Activated naive CD4-positive, alpha-beta T cell treated with anti-CD3 and anti-CD28 coated beads, Interleukin-2, amount 10 ng/mL, durations not matched to agents 7 days and 5 days (primary cell): ENCODE data around the gene FGGY.

Experiments used
- CTCF ChIA-PET: fragments of 350-600 bp; sonication (Branson Sonifier 250); formaldehyde crosslinking; loops from one replicate; lab custom pipeline; 2021; ENCODE audit warnings: antibody characterized with exemption; lab: Charles Lee
- DNase-seq: peaks from one replicate; pipeline ENCODE4 v3.0.0-alpha.2; 2020
- H3K27ac Mint-ChIP-seq: one replicate; pipeline ENCODE4 v1.8.0; 2021; ENCODE audit warnings: mild to moderate bottlenecking, moderate library complexity, mixed read lengths
- H3K27me3 Mint-ChIP-seq: one replicate; pipeline ENCODE4 v1.8.0; 2021; ENCODE audit warnings: mild to moderate bottlenecking, mixed read lengths
- H3K36me3 Mint-ChIP-seq: one replicate; pipeline ENCODE4 v1.8.0; 2021; ENCODE audit warnings: mixed read lengths
- H3K4me1 Mint-ChIP-seq: one replicate; pipeline ENCODE4 v1.8.0; 2021; ENCODE audit warnings: mixed read lengths
- H3K4me3 Mint-ChIP-seq: one replicate; pipeline ENCODE4 v1.8.0; 2021; ENCODE audit warnings: mild to moderate bottlenecking, moderate library complexity, mixed read lengths
- H3K9me3 Mint-ChIP-seq: one replicate; pipeline ENCODE4 v1.8.0; 2021; ENCODE audit warnings: mixed read lengths

Gene FGGY

GRCh38 chr1:59692591-59692990 is 395.7 kb downstream of the FGGY start:
- Mint-ChIP-seq H3K27me3 (no peaks in the 10 kb centered on the region), H3K27ac (no peak overlapping the region), H3K36me3 (no peaks in the 10 kb centered on the region), H3K4me1 (peaks cover 14% of the 10 kb centered on the region), H3K9me3 (no peaks in the 10 kb centered on the region), H3K4me3 (no peak overlapping the region)
- DNase-seq: no peak
- CTCF ChIA-PET: interaction anchor here (0.7 kb wide), 1 partner anchor 966 kb away, joined by 3 read pairs; no protein-coding TSS in a partner anchor

- CTCF ChIA-PET: no interaction called here
- no peak overlapping the region for H3K4me3 Mint-ChIP-seq
Measured at GRCh38 chr1:59693406-59693805, 396.5 kb downstream of the FGGY start.

GRCh38 chr1:59695252-59695651 is 398.4 kb downstream of the FGGY start:
- Mint-ChIP-seq H3K27ac (no peak overlapping the region), H3K4me3 (no peak overlapping the region), H3K36me3 (no peaks in the 10 kb centered on the region), H3K27me3 (peaks cover 4% of the 10 kb centered on the region), H3K4me1 (peaks cover 29% of the 10 kb centered on the region), H3K9me3 (no peaks in the 10 kb centered on the region)
- CTCF ChIA-PET: no interaction called here
- no peak for DNase-seq

More at GRCh38 chr1:59693406-59693805, 396.5 kb downstream of the FGGY start:
- Mint-ChIP-seq H3K4me1 (peaks cover 22% of the 10 kb centered on the region), H3K36me3 (no peaks in the 10 kb centered on the region), H3K27me3 (no peaks in the 10 kb centered on the region), H3K27ac (peak overlapping the region; percentile 17), H3K9me3 (no peaks in the 10 kb centered on the region)
- DNase-seq: no peak

GRCh38 chr1:59696421-59697115 is 399.7 kb downstream of the FGGY start:
- CTCF ChIA-PET: interaction anchor here (1.0 to 3.9 kb wide), 3 partner anchors 401 to 956 kb away, joined by 3 to 47 read pairs (median 11); no protein-coding TSS in a partner anchor
- no peak for DNase-seq
- Mint-ChIP-seq H3K4me1 (peaks cover 29% of the 10 kb centered on the region), H3K27ac (peak overlapping the region; percentile 64), H3K36me3 (no peaks in the 10 kb centered on the region), H3K9me3 (no peaks in the 10 kb centered on the region), H3K4me3 (peak overlapping the region; percentile 54), H3K27me3 (peaks cover 4% of the 10 kb centered on the region)

- Mint-ChIP-seq H3K4me1 (peaks cover 29% of the 10 kb centered on the region), H3K9me3 (no peaks in the 10 kb centered on the region), H3K4me3 (peak overlapping the region; percentile 54), H3K27ac (peak overlapping the region; percentile 64), H3K27me3 (peaks cover 4% of the 10 kb centered on the region), H3K36me3 (no peaks in the 10 kb centered on the region)
- peak; percentile 75 for DNase-seq
- CTCF ChIA-PET: interaction anchor here (1.0 to 3.9 kb wide), 5 partner anchors 401 to 957 kb away, joined by 3 to 47 read pairs (median 5); no protein-coding TSS in a partner anchor
Measured at GRCh38 chr1:59697150-59697800, 400.4 kb downstream of the FGGY start.

- Mint-ChIP-seq H3K27ac (no peak overlapping the region), H3K27me3 (peaks cover 4% of the 10 kb centered on the region), H3K9me3 (no peaks in the 10 kb centered on the region), H3K4me1 (peaks cover 29% of the 10 kb centered on the region), H3K4me3 (no peak overlapping the region), H3K36me3 (no peaks in the 10 kb centered on the region)
- CTCF ChIA-PET: interaction anchor here (0.7 to 3.9 kb wide), 29 partner anchors 11 to 1183 kb away, joined by 3 to 47 read pairs (median 4); partner anchors contain the start of gene FGGY
- DNase-seq: no peak
Measured at GRCh38 chr1:59698386-59698785, 401.5 kb downstream of the FGGY start.

- H3K27me3 Mint-ChIP-seq: peaks cover 4% of the 10 kb centered on the region
- peak; percentile 26 for DNase-seq
- no peak overlapping the region for H3K4me3 Mint-ChIP-seq
- no peaks in the 10 kb centered on the region for H3K36me3 Mint-ChIP-seq
- H3K9me3 Mint-ChIP-seq: no peaks in the 10 kb centered on the region
- CTCF ChIA-PET: interaction anchor here (0.7 to 3.9 kb wide), 35 partner anchors 10 to 1183 kb away, joined by 3 to 47 read pairs (median 4); partner anchors contain the start of gene FGGY
- peaks cover 29% of the 10 kb centered on the region for H3K4me1 Mint-ChIP-seq
- no peak overlapping the region for H3K27ac Mint-ChIP-seq
Measured at GRCh38 chr1:59699227-59699847, 402.4 kb downstream of the FGGY start.

- H3K27me3 Mint-ChIP-seq: peaks cover 7% of the 10 kb centered on the region
- no peak overlapping the region for H3K27ac Mint-ChIP-seq
- H3K9me3 Mint-ChIP-seq: no peaks in the 10 kb centered on the region
- H3K4me3 Mint-ChIP-seq: no peak overlapping the region
- CTCF ChIA-PET: interaction anchor here (0.6 kb wide), 1 partner anchor 618 kb away, joined by 3 read pairs; no protein-coding TSS in a partner anchor
- no peaks in the 10 kb centered on the region for H3K36me3 Mint-ChIP-seq
- H3K4me1 Mint-ChIP-seq: peaks cover 27% of the 10 kb centered on the region
- no peak for DNase-seq
Measured at GRCh38 chr1:59701376-59701775, 404.5 kb downstream of the FGGY start.

- no peaks in the 10 kb centered on the region for H3K9me3 Mint-ChIP-seq
- no peak for DNase-seq
- peaks cover 7% of the 10 kb centered on the region for H3K27me3 Mint-ChIP-seq
- no peak overlapping the region for H3K4me3 Mint-ChIP-seq
- no peaks in the 10 kb centered on the region for H3K36me3 Mint-ChIP-seq
- CTCF ChIA-PET: interaction anchor here (1.0 to 1.3 kb wide), 2 partner anchors 52 to 244 kb away, joined by 3 to 4 read pairs; no protein-coding TSS in a partner anchor
- H3K27ac Mint-ChIP-seq: no peak overlapping the region
- H3K4me1 Mint-ChIP-seq: peaks cover 7% of the 10 kb centered on the region
Measured at GRCh38 chr1:59703226-59703917, 406.5 kb downstream of the FGGY start.

GRCh38 chr1:59703918-59704378 is 407.1 kb downstream of the FGGY start:
- Mint-ChIP-seq H3K27ac (no peak overlapping the region), H3K4me1 (peaks cover 4% of the 10 kb centered on the region), H3K9me3 (no peaks in the 10 kb centered on the region), H3K4me3 (no peak overlapping the region), H3K36me3 (no peaks in the 10 kb centered on the region), H3K27me3 (peaks cover 7% of the 10 kb centered on the region)
- CTCF ChIA-PET: interaction anchor here (1.0 kb wide), 1 partner anchor 244 kb away, joined by 3 read pairs; no protein-coding TSS in a partner anchor
- no peak for DNase-seq

- no peak overlapping the region for H3K27ac Mint-ChIP-seq
- no peak overlapping the region for H3K4me3 Mint-ChIP-seq
- no peaks in the 10 kb centered on the region for H3K4me1 Mint-ChIP-seq
- CTCF ChIA-PET: interaction anchor here (1.3 to 2.4 kb wide), 2 partner anchors 14 to 55 kb away, joined by 3 to 10 read pairs; no protein-coding TSS in a partner anchor
- peaks cover 3% of the 10 kb centered on the region for H3K27me3 Mint-ChIP-seq
- no peaks in the 10 kb centered on the region for H3K36me3 Mint-ChIP-seq
- DNase-seq: no peak
- no peaks in the 10 kb centered on the region for H3K9me3 Mint-ChIP-seq
Measured at GRCh38 chr1:59704716-59705115, 407.8 kb downstream of the FGGY start.

GRCh38 chr1:59705466-59706302 is 408.8 kb downstream of the FGGY start:
- no peak for DNase-seq
- Mint-ChIP-seq H3K4me3 (no peak overlapping the region), H3K36me3 (no peaks in the 10 kb centered on the region), H3K27me3 (peaks cover 3% of the 10 kb centered on the region), H3K27ac (no peak overlapping the region), H3K4me1 (no peaks in the 10 kb centered on the region), H3K9me3 (peaks cover 2% of the 10 kb centered on the region)
- CTCF ChIA-PET: interaction anchor here (1.3 to 2.4 kb wide), 2 partner anchors 13 to 54 kb away, joined by 3 to 10 read pairs; no protein-coding TSS in a partner anchor

- CTCF ChIA-PET: interaction anchor here (2.4 kb wide), 1 partner anchor 53 kb away, joined by 10 read pairs; no protein-coding TSS in a partner anchor
- H3K9me3 Mint-ChIP-seq: peaks cover 2% of the 10 kb centered on the region
- H3K4me1 Mint-ChIP-seq: no peaks in the 10 kb centered on the region
- H3K27me3 Mint-ChIP-seq: peaks cover 3% of the 10 kb centered on the region
- no peak overlapping the region for H3K27ac Mint-ChIP-seq
- no peak for DNase-seq
- H3K4me3 Mint-ChIP-seq: no peak overlapping the region
- H3K36me3 Mint-ChIP-seq: no peaks in the 10 kb centered on the region
Measured at GRCh38 chr1:59706303-59706599, 409.4 kb downstream of the FGGY start.
